ENCODE results near the gene HACD4.

The HACD4 gene, protein sequence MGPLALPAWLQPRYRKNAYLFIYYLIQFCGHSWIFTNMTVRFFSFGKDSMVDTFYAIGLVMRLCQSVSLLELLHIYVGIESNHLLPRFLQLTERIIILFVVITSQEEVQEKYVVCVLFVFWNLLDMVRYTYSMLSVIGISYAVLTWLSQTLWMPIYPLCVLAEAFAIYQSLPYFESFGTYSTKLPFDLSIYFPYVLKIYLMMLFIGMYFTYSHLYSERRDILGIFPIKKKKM

DNA sequence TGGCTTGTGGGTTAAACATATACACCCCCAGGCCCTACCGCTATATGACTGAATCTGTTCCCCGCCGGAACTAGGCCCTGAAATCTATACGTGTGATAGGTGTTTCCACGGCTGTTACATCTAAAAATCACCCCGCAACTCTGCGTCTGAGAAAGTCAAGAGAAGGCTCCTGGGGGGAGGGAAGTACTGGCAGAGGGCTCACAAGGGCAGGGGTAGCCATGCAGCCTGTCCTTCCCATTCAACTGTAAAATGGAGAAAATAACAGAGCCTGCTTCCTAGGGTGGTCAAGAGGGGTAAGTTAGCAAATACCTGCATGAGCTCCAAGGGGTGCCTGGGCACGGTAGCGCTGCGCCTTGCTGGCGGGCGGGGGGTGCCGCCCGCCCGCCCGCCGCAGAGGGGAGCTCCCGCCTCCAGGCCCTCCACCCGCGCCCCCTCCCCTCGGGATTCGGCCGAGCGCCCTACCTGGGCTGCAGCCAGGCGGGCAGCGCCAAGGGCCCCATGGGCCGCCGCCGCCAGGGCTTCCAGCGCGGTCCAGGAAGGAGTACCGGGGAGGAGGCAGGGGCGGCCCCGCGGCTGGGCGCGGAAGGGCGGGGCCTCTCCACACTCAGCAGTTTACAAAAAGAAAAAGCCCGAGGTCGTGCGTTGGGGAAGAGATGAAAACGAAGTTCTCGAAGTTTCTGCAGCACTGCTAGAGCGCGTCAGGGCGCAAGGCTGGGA, at the start of gene HACD4:
Gene HACD4 (minus strand): TSS at position 550 of the 717 bp plus-strand sequence. CDS start 50 bp downstream, at position 500.
- peak in 10 of 14 donors; percentile 7 to 71 (median 38) for DNase-seq

DNA sequence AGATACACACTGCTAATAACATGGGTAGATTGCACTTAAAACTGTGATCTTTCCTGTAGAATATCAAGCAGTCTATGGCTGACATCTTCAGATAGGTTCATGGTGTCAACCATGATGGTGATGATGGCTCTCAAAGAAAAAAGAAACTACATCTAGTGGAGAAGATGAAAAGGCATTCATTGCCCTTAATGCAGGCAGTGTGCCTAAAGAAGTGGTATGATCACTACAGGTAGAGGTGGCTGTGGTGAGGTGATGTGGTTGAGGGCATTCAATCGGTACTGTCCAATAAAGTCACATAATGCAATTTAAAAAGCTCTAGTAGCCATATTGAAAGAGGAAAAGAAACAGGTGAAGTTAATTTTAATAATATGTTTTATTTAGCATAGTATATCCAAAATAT, 49.4 kb upstream of the HACD4 start:
- DNase-seq, result no peak

DNA sequence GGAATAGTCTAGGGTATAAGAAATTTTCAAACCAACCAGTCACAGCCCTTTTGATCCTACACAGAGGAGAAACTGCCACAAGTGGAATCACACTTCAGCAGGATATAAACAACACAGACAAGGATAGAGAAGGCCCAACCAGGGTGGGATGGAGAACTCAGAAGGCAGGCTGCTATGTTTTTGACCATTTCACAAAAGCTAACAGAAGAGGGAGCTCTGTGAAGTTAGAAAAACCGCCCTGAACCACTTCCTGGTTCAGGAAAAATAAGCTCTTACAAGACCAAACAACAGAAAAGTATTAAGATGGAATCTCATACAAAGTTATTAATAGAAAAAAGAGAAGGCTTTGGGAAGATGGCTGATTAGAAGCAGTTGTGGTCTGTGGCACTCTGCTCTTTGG, 47.3 kb upstream of the HACD4 start:
- no peak for DNase-seq

DNA sequence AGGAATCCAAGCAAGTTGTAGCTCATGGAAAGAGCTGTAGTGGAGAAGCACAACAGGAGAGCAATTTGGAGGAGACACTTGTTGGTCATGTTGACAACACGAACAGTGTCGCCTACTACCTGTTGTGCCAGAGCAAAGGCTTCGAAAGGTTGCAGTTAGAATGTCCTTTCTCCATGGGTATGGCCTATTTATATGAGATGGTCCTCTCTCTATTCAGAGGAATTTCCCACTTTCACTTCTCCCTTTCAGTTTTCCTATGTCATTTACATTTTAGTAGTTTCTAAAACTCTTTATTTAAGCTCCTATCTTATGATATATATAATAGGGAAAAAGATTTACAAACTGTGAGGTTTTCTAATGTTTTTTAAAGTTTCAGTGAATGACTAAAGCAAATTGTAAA, 46.3 kb upstream of the HACD4 start, which contains the start of gene IFNB1:
Gene IFNB1 (minus strand): TSS at position 162 of the 400 bp plus-strand sequence. CDS start 73 bp downstream, at position 89.
- DNase-seq, result no peak

DNA sequence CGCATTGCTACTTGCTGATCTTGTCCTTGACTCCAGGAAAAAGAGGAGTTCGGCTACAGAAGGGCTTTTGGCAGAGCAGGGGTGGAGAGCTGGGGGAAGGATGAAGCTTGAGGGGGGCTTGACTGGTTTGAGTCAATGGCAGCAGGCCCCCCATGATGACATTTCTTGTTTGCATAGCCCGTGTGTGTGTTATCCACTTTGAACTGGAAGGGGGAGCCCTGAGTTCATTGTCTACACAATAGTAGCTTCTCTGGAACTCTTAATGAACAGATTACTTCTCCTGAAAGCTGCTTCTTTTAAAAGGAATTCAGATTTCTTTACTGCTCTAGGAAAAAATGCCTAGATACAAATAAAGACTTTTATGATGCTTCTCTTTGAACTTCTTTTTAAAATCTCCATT, 44.0 kb upstream of the HACD4 start:
- no peak for DNase-seq

DNA sequence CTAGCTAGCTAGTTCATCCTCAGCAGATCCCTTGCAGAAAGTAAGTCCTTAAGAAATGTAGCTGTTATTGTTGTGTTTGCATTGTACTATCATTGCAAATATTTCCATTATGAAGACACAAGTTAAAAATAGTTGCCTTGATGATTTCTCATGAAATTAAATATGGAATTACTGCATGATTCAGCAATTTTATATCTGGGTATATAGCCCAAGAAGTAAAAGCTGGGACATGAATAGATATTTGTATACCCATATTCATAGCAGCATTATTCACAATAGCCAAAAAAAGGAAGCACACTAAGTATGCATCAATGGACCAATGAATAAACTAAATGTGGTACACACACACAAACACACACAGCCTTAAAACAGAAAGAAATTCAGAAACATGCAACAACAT, 39.5 kb upstream of the HACD4 start:
- DNase-seq, result no peak

DNA sequence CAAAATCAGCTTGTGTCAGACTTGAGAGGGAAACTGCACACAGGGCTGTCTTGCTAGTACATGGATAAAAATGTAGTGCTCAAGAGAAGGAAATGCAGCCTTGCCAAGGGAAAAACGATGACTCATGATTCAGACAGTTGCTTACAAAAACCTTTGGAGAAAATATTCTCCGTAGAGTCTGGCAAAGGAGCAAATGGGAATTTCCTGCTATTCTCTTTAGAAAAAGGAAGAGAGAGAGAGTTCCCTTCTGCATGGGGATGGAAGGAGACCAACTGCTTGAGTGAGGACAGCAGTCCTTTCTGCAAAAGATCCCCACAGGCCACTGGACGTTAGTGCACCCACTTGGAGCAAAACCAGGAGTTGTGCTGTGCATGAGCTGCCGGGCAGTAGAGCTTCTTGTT, 38.7 kb upstream of the HACD4 start:
- DNase-seq, result peak in 4 of 14 donors; percentile 5 to 39 (median 20)

DNA sequence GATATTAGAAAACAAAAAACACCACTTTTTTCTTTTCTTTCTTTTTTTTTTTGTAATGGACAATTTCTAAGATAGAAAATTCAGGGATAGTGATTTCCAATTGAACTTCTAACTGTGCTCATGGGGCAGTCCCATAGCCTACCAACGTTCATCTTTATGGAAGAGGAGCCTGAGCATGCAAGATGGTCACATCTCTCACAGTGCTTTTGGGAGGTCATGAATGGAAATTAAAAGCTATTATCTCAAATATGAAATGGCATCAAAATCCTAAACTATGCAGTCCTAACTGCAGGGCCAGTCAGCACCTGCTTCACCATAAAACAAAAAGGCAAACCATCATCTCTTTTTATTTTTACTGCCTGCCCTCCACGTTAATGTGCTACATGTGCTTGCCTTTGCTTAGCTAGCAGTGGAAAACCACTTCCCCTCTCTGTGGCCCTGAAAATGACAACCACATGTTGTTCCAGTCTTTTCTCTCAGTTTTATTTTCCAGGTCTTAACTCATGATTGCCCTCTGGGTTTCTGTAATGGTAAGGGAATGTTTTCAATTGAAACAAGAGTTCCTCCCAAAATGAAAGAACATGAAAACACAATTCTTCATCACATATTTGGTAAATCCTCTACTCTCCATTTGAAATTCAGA, 29.6 kb upstream of the HACD4 start:
- DNase-seq, result no peak

DNA sequence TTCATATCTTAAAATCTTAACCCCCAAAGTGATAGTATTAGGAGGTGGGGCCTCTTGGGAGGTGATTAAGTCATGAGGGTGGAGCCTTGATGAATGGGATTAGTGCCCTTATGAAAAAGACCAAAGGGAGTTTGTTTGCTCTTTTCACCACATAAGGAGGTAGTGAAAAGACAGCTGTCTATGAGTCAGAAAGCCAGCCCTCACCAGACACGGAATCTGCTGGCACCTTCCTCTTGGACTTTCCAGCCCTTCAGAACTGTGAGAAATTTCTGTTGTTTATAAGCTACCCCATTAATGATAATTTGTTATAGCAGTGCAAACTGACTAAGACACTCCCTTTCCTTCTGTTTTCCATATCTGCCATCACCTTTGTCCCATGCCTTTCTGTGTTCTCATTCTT, 25.5 kb upstream of the HACD4 start:
- no peak for DNase-seq

DNA sequence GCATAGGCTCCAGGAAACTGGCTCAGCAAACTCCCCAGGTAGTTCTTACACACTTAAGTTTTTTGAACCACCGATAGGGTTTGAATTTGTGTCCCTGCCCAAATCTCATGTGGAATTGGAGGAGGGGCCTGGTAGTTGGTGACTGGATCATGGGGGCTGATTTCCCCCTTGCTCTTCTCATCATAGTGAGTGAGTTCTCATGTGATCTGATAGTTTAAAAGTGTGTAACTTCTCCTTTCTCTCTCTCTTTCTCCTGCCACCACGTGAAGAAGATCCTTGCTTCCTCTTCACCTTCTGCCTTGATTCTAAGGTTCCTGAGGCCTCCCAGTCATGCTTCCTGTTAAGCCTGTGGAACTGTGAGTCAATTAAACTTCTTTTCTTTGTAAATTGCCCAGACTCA, 22.4 kb upstream of the HACD4 start:
- DNase-seq, result no peak

DNA sequence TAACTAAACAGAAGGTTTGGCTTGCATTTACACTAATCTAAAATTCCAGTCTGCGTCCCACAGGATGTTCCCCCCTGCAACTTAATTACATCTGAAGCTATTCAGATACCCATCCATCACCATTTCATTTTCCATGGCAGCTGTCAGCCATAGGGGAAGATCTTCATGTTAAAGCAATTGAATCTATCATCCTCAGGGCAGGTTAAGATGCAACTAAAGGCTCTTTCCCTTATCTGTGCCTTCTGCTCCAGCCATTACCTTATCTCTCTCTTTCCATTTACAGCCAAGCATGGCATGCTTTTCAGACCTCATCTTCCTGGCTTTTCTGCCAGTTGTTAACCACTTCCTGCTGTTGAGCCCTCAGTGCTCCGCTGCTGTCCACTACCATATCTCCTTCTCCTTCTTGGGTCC, 15.8 kb upstream of the HACD4 start:
- DNase-seq, result no peak

DNA sequence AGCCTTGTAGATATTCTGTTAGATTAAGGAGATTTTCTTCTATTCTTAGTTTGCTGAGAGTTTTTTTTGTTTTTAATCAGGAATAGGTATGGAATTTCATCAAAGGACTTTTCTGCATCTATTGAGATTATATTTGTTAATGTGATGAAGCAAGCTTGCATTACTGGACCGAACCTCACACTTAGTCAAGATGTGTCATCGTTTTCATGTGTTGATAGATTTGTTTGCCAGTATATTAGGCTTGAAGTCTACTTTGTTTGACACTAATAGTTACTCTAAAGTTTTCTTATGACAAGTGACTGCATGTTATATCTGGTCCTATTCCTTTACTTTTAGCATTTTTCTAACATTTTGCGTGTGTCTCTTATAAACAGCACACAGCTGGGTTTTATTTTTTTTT, 12.4 kb upstream of the HACD4 start:
- no peak for DNase-seq

DNA sequence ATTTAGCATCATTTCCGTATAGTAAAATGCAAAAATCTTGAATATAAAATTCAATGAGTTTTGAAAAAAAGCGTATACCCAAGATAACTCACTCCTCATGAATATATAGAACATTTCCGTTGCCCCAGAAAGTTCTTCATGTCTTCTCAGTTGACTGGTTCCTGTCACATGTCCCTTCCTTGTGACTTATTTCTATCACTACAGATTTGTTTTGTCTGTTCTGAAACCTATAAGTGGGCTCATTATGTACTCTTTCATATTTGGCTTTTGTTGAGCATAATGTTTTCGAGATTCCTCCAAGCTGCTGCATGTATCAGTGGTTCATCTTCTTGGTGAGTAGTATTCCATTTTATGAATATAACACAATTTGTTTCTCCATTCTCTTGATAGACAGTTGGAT, 11.0 kb upstream of the HACD4 start:
- DNase-seq, result no peak

DNA sequence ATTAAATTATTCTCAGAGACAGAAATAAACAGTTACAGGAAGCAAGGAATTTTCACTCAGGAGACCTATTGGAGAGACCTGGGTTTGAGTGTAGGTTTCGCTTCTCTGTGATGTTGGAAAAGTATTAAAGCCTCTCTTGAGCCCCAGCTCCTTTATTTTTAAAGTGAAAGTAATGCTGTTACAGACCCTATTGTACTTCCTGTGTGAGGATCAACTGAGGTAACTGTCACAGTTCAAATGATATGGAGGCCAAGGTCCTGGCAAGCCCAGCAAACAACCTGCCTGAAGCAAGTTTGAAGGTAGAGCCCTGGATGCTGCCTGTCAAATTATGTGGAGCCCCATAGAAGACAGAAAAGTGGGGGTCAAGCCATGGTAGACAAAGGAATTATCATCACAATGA, 7.9 kb upstream of the HACD4 start:
- DNase-seq, result no peak

DNA sequence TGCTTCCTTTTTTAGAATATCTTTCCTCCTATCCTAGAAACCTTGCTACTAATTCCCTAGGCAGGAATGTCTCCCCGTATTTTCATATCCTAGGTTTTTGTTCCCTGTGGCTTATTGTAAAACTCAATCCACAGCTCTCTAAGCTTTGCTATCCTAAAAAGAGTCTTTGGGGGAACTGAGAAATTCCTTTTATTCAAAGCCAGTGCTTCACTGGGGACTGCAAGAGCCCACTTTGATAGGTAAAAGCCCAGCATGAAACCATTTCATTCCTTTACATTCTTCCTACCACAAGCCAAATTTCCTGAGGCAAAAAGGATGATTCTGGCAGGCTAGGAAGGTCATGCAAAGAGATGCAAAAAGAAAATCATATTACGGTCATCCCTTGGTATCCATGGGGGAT, 5.8 kb upstream of the HACD4 start:
- DNase-seq, result no peak

DNA sequence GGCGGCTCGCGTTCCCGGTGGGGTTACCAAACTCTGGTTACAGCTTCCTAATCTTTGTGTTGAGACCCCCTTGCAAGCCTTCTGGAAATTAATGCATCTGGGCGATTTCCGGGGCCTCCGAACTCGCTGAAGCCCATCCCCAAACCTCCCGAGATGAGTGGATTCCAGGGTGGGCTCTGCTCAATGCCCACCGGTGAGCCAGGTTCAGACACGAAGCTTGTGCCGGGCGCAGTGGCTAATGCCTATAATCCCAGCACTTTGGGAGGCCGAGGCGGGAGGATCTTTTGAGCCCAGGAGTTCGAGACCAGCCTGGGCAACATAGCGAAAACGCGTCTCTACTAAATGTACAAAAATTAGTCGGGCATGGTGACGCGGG, 356 bp upstream of the HACD4 start:
- peak in 1 of 14 donors; percentile 38 for DNase-seq

DNA sequence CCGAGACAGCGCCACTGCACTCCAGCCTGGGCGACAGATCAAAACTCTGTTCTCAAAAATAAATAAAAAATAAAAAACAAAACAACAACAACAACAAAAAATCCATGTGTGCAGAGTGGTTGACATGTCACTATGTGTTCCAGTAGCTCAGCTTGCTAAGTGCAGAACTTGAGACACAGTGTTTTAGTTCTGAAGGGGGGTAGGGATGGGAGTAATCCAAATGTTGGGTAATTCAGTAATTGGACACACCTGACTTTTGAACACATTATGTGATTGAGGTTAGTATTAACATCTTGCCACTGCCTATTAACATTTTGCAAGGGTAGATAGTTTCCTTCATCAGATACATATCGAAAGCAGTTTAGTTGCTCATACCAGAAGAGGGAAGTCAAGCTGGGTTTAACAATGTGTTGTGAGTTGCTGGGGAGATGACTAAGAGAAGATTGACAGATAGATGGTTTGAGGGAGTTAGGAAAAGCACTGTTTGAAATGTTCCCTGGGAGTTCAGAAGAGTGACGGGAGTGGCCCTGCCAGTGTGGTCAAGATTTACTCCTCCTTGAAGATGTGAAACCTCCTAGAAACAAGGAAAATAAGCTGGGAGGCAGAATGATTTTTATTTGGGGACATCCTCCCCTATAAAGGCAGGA, 928 bp downstream of the HACD4 start:
- peak in 2 of 14 donors; percentile 14 to 17 for DNase-seq

DNA sequence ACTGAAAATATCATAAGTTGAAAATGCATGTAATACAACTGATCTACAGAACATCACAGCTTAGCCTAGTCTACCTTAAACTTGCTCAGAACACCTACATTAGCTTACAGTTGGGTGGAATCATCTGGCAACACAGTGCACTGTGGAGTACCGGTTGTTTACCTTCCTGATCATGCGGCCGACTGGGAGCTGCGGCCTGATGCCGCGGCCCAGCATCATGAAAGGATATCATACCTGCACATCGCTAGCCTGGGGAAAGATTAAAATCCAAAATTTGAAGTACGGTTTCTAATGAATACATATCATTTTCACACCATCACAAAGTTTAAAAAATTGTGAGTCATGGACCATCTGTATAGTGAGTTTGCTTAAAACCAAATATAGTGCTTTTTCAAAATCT, 1.8 kb downstream of the HACD4 start:
- no peak for DNase-seq

DNA sequence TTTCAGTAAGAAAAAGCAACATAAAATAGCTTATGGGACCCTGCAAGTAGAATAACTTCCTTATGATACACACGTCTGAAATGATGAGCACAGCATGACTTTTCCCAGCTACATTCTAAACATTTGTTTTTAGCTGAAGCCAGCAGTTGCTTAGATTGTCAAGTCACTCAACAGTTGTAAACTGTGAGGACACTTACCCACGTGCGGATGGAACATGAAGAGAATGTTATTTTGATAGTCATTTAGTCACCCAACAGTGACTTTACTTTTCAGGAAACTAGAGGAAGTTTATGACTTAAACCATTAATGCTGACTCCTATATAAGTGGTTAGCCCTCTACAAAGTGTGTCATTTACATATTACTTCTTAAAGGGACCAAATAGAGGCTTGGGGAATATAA, 3.0 kb downstream of the HACD4 start:
- no peak for DNase-seq

DNA sequence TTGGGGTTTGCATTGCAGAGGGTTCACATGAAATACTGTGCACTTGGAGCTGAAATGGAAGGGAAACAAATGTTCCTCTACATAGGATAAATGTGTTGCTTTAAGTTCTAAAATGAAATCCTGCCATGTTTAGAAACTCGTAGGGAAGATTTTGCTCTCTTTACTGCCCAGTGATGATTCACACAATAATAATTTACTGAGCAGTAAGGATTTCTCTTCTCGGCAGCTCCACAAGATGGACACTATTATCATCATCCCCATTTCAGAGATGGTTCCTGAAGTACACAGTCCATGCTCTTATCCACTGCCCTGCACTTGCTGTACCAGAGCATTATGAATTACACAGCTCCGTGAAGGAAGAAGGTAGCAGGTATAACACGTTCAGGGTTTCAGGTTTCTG, 4.1 kb downstream of the HACD4 start:
- DNase-seq, result no peak

DNA sequence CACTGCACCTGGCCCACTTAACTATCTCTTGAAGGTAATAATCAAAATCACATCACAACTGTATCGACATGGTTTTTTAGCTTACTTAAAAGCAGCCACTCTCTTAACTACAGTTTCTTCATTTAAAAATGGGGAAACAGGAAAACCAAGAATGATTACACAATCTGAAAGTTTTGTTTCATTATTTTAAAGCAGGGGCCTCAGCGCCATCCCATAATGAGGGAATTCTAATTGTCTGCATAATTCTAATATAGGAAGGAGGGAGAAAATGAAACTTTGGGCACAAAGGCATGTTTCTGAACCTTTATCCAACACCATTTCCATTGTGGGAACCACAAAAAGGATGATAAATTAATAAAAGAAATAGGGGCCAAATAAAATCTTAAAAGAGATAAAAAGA, 7.6 kb downstream of the HACD4 start:
- no peak for DNase-seq

DNA sequence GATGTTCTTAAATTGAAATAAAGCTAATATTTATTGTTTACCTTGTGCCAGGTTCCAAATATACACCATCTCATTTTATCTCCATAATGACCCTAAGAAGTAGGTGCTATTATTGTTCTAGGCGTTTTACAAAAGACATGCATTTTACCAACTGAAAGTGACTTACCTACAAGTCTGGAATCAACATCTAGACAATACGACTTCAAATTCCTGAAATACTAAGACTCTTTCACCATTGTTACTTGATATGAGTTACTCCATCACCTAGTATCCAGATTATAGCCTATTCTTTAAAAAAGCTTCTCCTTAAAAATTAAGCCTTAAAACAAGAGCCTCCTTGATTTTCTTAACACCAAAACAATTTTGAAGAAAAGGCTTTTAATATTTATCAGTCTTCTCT, 13.3 kb downstream of the HACD4 start:
- DNase-seq, result no peak
